HCT116 (cell line): ENCODE results near the gene NEUROD6. TPM values are rescaled to one million over a fixed set of nuclear protein-coding genes. Genes with fewer than 3 reads are reported as not detected.

ENCODE experiments used
- ATAC-seq: fragments of 200-7000 bp; cut with Tn5 transposase; 2 replicates; pipeline ENCODE4 v1.9.1; 2020; ENCODE audit warnings: mild to moderate bottlenecking, moderate library complexity
- Bru-seq: library from RNA; stranded (reverse); fragments of 400-500 nt; gene quantifications from one replicate; lab custom pipeline; 2021; lab: Mats Ljungman, UMichigan
- BruChase-seq, 2 experiments: library from RNA; stranded (reverse); fragments of 400-500 nt; gene quantifications; one replicate each; lab custom pipeline; 2021; lab: Mats Ljungman, UMichigan
- BruUV-seq: library from RNA; stranded (reverse); fragments of 400-500 nt; replicated peaks from 2 replicates; lab custom pipeline; 2021; lab: Mats Ljungman, UMichigan
- CTCF ChIA-PET: fragments of 300-600 bp; sonication (Branson Sonifier 250); formaldehyde crosslinking; loops from one replicate; lab custom pipeline; 2021; ENCODE audit warnings: antibody characterized with exemption; lab: Charles Lee
- POLR2A ChIA-PET: fragments of 300-600, 350-600 bp; sonication (Branson Sonifier 250); formaldehyde crosslinking; loops from one replicate; lab custom pipeline; 2021; ENCODE audit warnings: antibody characterized with exemption; lab: Charles Lee
- RAD21 ChIA-PET, 2 experiments: fragments of 300-600 bp; sonication (Branson Sonifier 250); formaldehyde crosslinking; loops; one replicate each; lab custom pipeline; 2023; ENCODE audit warnings: low total read pairs in 2 of 2; ENCODE audit not compliant: uncharacterized antibody in 2 of 2, unreplicated experiment in 2 of 2, low non-redundant PET in 1 of 2; lab: Charles Lee
- DNase-seq: peaks from one replicate; pipeline ENCODE4 v3.0.0-alpha.2; 2010; ENCODE audit warnings: low read depth, low spot score
- H2AFZ ChIP-seq: fragments of 200-600 bp; shearing (Covaris generic), sonication (generic); 2 replicates; pipeline ENCODE4 v1.6.1; 2017; ENCODE audit warnings: low read depth, mixed run types, mixed read lengths, antibody characterized with exemption, low read length; ENCODE audit not compliant: poor library complexity, severe bottlenecking
- H3K27ac ChIP-seq: 2 replicates; pipeline ENCODE4 v1.5.1; 2012; ENCODE audit warnings: low read depth, low read length
- H3K27me3 ChIP-seq: fragments of 200-600 bp; sonication (generic); 2 replicates; pipeline ENCODE4 v1.6.1; 2016; ENCODE audit warnings: mixed run types, low read length, mixed read lengths; ENCODE audit not compliant: insufficient read depth
- H3K36me3 ChIP-seq, 2 experiments: fragments of 200-500 bp in 1 of 2; fragments of 200-600 bp in 1 of 2; sonication (Bioruptor generic) in 1 of 2; sonication (generic) in 1 of 2; 2 replicates each; pipeline versions ENCODE4 v1.5.1 to v1.6.1; 2014 to 2016; ENCODE audit warnings: low read length in 2 of 2, inconsistent platforms in 1 of 2, mixed read lengths in 1 of 2, mixed run types in 1 of 2; ENCODE audit not compliant: insufficient read depth in 2 of 2, control insufficient read depth in 1 of 2
- H3K4me1 ChIP-seq, 2 experiments: fragments of 200-600 bp in 1 of 2; sonication (generic) in 1 of 2; 2 replicates each; pipeline versions ENCODE4 v1.5.1 to v1.6.1; 2012 to 2017; ENCODE audit warnings: low read length in 2 of 2, inconsistent platforms in 1 of 2, mild to moderate bottlenecking in 1 of 2, mixed read lengths in 1 of 2, mixed run types in 1 of 2, moderate library complexity in 1 of 2; ENCODE audit not compliant: insufficient read depth in 2 of 2, control insufficient read depth in 1 of 2
- H3K4me2 ChIP-seq: fragments of 200-600 bp; sonication (generic); 2 replicates; pipeline ENCODE4 v1.6.1; 2017; ENCODE audit warnings: mixed run types, low read length, mixed read lengths
- H3K4me3 ChIP-seq, 2 experiments: fragments of 200-600 bp in 1 of 2; sonication (generic) in 1 of 2; replicated peaks in 1 of 2; 2 replicates each; pipeline ENCODE4 v1.5.1; 2011 to 2016; ENCODE audit warnings: low read length in 2 of 2, control low read depth in 1 of 2, low read depth in 1 of 2, mild to moderate bottlenecking in 1 of 2, mixed read lengths in 1 of 2, mixed run types in 1 of 2
- H3K79me2 ChIP-seq: fragments of 200-600 bp; sonication (generic); 2 replicates; pipeline ENCODE4 v1.6.1; 2017; ENCODE audit warnings: mild to moderate bottlenecking, mixed run types, low read length, moderate library complexity, mixed read lengths; ENCODE audit not compliant: insufficient read depth
- H3K9ac ChIP-seq: fragments of 200-600 bp; sonication (generic); 2 replicates; pipeline ENCODE4 v1.6.1; 2016; ENCODE audit warnings: low read length, mixed read lengths
- H3K9me2 ChIP-seq: fragments of 200-600 bp; sonication (generic), shearing (Covaris generic); 2 replicates; pipeline ENCODE4 v1.6.1; 2017; ENCODE audit warnings: mixed run types, mild to moderate bottlenecking, moderate library complexity; ENCODE audit not compliant: insufficient read depth
- H3K9me3 ChIP-seq, 2 experiments: fragments of 200-500 bp in 1 of 2; fragments of 200-600 bp in 1 of 2; sonication (Bioruptor generic) in 1 of 2; sonication (generic) in 1 of 2; 2 replicates each; pipeline ENCODE4 v1.6.1; 2014 to 2017; ENCODE audit warnings: low read length in 2 of 2, mixed read lengths in 2 of 2, inconsistent platforms in 1 of 2, low read depth in 1 of 2, mild to moderate bottlenecking in 1 of 2, mixed run types in 1 of 2, moderate library complexity in 1 of 2; ENCODE audit not compliant: control insufficient read depth in 1 of 2, insufficient read depth in 1 of 2
- H4K20me1 ChIP-seq: fragments of 200-600 bp; sonication (generic), shearing (Covaris generic); 2 replicates; pipeline ENCODE4 v1.6.1; 2017; ENCODE audit warnings: mixed run types, mild to moderate bottlenecking, moderate library complexity; ENCODE audit not compliant: insufficient read depth
- CTCF ChIP-seq, 3 experiments: fragments of 200-600 bp in 1 of 3; sonication (generic) in 1 of 3; IDR thresholded peaks in 2 of 3; conservative IDR thresholded peaks in 1 of 3; 2 replicates each; pipeline ENCODE4 v1.5.1; 2012 to 2017; ENCODE audit warnings: low read depth in 2 of 3, low read length in 2 of 3, antibody characterized with exemption in 1 of 3, borderline replicate concordance in 1 of 3, control low read depth in 1 of 3, mild to moderate bottlenecking in 1 of 3, mixed read lengths in 1 of 3, mixed run types in 1 of 3, moderate library complexity in 1 of 3; ENCODE audit not compliant: insufficient read depth in 1 of 3
- EGR1 ChIP-seq: IDR thresholded peaks from 2 replicates; pipeline ENCODE4 v1.6.1; 2012; ENCODE audit warnings: low read depth
- EZH2 ChIP-seq: fragments of 200-600 bp; sonication (generic); IDR thresholded peaks from 2 replicates; pipeline ENCODE4 v1.6.1; 2017; ENCODE audit warnings: antibody characterized with exemption, mixed run types
- RAD21 ChIP-seq: IDR thresholded peaks from 2 replicates; pipeline ENCODE4 v1.6.1; 2012; ENCODE audit warnings: low read depth, mild to moderate bottlenecking
- REST ChIP-seq: IDR thresholded peaks from 2 replicates; pipeline ENCODE4 v1.6.1; 2012; ENCODE audit warnings: low read depth
- SP1 ChIP-seq: IDR thresholded peaks from 2 replicates; pipeline ENCODE4 v1.6.1; 2012; ENCODE audit warnings: low read depth
- TCF7L2 ChIP-seq: IDR thresholded peaks from 2 replicates; pipeline ENCODE4 v1.7.0; 2011; ENCODE audit warnings: borderline replicate concordance, inconsistent platforms; ENCODE audit not compliant: insufficient read depth, insufficient read length; ENCODE audit errors: extremely low read depth
- ZBTB33 ChIP-seq: IDR thresholded peaks from 2 replicates; pipeline ENCODE4 v1.6.1; 2011; ENCODE audit warnings: mild to moderate bottlenecking, low read length, moderate library complexity; ENCODE audit not compliant: insufficient replicate concordance; ENCODE audit errors: extremely low read depth
- ZNF274 ChIP-seq: fragments of 200-500 bp; sonication (Bioruptor generic); IDR thresholded peaks from 2 replicates; pipeline ENCODE4 v1.6.1; 2014; ENCODE audit warnings: mild to moderate bottlenecking, low read depth, low read length, inconsistent platforms
- intact Hi-C: fragments of 100-400 bp; cut with micrococcal nuclease; formaldehyde crosslinking; loops from 2 replicates; pipeline ENCODE4 v1.10.0; 2022
- long read RNA-seq: library from polyadenylated mRNA; unstranded; transcript quantifications from one replicate; pipeline ENCODE4 v2.0.0, GENCODE V29; 2021; ENCODE audit not compliant: unreplicated experiment
- polyA plus RNA-seq: library from polyadenylated mRNA; unstranded; fragments of >200 nt; gene quantifications from 2 replicates; pipeline ENCODE4 v1.2.1, GENCODE V29; 2012; ENCODE audit warnings: missing spikeins
- total RNA-seq: library from RNA; stranded (reverse); gene quantifications from one replicate; pipeline ENCODE4 v1.2.1, GENCODE V29; 2021; ENCODE audit not compliant: unreplicated experiment

The NEUROD6 gene
- total RNA-seq (not detected), Bru-seq, nascent RNA (not detected), BruChase-seq, experiment 1, labeled RNA remaining after a 6-hour chase (not detected), BruChase-seq, experiment 2, labeled RNA remaining after a 2-hour chase (not detected)
- polyA plus RNA-seq: not detected in 2 replicates
- long read RNA-seq: 0 reads

- Histone ChIP-seq H3K27me3 (peaks cover 21% of the 10 kb centered on the region), H3K36me3 (no peaks in the 10 kb centered on the region), H3K4me1 (no peaks in the 10 kb centered on the region), H3K27ac (no peak within 1 kb of the TSS), H4K20me1 (no peaks in the 10 kb centered on the region), H3K9me3 (no peaks in the 10 kb centered on the region), H3K79me2 (no peaks in the 10 kb centered on the region), H2AFZ (no peak within 1 kb of the TSS), H3K9ac (no peak within 1 kb of the TSS), H3K4me2 (no peak within 1 kb of the TSS), H3K4me3 (no peak within 1 kb of the TSS), H3K9me2 (no peaks in the 10 kb centered on the region)
- TF ChIP-seq ZBTB33 (no peak), CTCF (IDR thresholded peaks at IDR 0.05 in 2 of 3, conservative IDR thresholded peaks at IDR 0.05 in 1 of 3; ENCODE audit: borderline replicate concordance in 1 of 3, insufficient read depth in 1 of 3, low read depth in 2 of 3, low read length in 2 of 3) (no peak), EGR1 (no peak), SP1 (no peak), ZNF274 (no peak), TCF7L2 (no peak), REST (no peak), RAD21 (no peak), EZH2 (no peak)
- no TSS peak for BruUV-seq
- ATAC-seq (no peak), DNase-seq (no peak)
- CTCF ChIA-PET: no interaction called here
- POLR2A ChIA-PET: no interaction called here
- intact Hi-C loops: no loop called here
- RAD21 ChIA-PET: no interaction called here
Observed at GRCh38 chr7:31340603-31341002, at the start of gene NEUROD6. Gene NEUROD6 (minus strand): TSS chr7:31340726. CDS start chr7:31339268, 1,458 bp downstream.
